Glomerular visceral epithelial cell (primary cell): ENCODE results near the gene SNAPC2.
"Not testable (repeated sequence)": the region's sequence is repeated elsewhere in the genome, so short reads cannot be mapped to it uniquely, and the experiment has no call there.

ENCODE experiments used
- DNase-seq: peaks from one replicate; pipeline ENCODE4 v3.0.0-alpha.2; 2016; ENCODE audit errors: extremely low spot score

Gene SNAPC2

DNA sequence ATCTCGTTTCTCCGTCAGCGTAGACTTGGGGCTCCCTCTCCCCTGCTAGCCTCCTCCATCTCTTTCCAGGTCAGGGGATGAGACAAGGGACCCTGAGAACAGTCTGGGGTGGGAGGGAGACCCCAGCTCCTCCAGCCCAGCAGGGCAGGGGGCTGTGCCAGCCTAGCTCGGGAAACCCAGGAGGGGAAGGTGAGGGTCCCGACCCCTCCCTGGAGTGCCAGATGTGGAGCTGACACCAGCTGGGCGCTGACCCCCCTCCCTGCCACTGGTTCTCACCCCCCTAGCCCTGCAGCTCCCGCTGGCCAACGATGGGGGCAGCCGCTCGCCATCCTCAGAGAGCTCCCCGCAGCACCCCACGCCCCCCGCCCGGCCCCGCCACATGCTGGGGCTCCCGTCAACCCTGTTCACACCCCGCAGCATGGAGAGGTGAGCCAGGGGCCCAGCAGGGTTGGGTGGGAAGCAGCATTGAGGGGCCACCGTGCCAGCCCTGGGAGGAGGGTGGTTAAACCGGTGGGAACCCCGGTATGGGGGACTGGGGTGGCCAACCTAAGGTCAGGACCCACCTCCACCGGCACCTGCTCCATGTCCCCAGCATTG lies 10.6 kb upstream of the SNAPC2 start:
- DNase-seq = no peak

DNA sequence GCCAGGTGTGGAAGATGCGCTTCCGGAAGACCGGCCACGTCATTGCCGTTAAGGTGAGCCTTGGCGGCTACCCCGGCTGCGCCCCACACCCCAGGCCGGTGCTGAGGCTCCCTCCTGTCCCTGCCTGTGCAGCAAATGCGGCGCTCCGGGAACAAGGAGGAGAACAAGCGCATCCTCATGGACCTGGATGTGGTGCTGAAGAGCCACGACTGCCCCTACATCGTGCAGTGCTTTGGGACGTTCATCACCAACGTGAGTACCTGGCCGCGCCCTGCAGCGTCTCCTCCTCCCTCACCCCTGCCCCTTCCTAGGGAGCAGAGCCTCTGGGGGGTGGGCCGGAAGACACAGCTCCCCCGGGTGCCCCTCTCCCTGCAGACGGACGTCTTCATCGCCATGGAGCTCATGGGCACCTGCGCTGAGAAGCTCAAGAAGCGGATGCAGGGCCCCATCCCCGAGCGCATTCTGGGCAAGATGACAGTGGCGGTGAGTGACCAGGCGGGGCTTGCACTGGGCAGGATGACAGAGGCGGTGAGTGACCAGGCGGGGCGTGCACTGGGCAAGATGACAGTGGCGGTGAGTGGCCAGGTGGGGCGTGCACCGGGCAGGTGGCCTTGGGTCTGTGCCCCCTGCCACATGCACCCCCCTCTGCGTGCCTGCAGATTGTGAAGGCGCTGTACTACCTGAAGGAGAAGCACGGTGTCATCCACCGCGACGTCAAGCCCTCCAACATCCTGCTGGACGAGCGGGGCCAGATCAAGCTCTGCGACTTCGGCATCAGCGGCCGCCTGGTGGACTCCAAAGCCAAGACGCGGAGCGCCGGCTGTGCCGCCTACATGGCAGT lies 9.6 kb upstream of the SNAPC2 start:
- no peak for DNase-seq

DNA sequence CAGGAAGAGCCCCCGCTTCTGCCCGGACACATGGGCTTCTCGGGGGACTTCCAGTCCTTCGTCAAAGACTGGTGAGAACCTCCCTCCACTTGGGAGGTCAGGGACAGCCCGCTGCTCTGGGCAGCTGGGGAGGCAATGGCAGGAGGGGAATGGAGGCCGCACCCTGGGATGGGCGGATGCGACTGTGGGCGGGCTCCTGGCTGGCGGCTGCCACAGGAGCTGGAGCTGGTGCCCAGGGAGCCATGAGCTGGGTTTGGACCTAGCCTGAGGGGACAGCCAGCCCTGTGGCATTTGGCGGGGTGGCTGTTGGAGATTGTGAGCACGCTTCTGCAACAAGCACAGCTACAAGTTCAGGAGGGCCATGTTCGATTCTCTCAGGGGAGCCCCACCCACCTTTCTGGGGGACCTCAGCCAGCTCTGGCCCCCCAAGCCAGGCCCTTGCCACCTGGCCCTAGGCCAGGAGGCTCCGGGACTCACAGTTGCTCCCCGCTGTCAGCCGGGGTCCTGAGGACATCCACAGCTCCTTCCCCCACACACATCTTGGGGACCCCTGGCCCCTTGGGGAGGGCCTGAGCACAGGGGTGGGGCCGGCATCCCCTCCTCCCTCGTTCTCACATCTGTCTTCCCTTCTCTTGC lies 8.5 kb upstream of the SNAPC2 start:
- no peak for DNase-seq

DNA sequence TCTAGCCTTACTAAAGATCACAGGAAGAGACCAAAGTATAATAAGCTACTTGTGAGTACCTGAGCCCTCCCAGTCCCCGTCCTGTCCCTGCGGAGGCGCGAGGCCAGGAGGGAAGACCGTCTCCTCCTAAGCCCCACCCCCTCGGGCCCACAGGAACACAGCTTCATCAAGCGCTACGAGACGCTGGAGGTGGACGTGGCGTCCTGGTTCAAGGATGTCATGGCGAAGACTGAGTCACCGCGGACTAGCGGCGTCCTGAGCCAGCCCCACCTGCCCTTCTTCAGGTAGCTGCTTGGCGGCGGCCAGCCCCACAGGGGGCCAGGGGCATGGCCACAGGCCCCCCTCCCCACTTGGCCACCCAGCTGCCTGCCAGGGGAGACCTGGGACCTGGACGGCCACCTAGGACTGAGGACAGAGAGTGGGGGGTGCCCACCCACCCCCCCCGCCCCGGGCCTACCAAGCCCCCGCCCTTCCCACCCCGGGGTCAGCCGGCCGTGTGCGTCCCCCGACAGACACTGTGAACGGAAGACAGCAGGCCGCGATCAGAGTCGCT lies 7.9 kb upstream of the SNAPC2 start:
- no peak for DNase-seq

DNA sequence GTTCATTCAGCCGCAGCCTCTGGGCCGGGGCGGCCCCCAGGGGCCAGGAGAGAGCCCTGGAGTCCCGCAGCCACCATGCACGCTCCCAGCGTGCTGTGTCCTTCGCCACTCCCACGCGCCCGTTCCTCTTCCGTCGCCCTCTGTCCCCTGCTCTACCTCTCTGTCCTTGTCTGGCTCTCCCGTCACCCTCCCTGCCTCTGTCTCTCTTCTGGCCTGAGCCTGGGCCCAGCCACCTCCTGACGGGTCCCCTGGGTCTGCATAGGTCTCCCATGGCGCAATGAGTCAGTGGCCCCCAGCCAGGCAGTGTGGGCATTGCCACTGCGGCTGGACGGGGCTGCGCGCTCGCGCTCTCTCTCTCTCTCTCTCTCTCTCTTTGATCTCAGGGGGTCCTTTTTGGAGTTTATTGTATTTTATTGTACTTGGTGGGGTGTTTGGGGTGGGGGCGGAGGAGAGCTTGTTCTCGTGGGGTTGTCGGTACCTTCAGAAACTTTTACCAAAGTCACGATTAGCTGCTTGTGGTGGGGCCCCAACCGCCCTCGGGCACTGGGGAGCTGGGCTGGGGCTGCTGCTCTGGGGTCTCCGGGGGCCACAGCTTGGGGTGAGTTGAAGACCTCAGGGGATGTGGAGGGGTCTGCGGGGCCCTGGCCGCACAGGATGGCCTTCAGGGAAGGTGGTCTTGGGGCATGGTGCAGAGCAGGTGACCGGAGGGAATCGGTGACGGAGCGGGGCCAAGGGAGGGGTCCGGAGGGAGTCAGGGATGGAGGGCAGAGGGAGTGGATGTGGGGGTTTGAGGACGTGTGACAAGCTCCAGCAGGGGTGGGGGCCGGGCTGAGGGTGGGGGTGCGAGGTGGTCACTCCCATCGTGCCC lies 7.2 kb upstream of the SNAPC2 start:
- DNase-seq = no peak

DNA sequence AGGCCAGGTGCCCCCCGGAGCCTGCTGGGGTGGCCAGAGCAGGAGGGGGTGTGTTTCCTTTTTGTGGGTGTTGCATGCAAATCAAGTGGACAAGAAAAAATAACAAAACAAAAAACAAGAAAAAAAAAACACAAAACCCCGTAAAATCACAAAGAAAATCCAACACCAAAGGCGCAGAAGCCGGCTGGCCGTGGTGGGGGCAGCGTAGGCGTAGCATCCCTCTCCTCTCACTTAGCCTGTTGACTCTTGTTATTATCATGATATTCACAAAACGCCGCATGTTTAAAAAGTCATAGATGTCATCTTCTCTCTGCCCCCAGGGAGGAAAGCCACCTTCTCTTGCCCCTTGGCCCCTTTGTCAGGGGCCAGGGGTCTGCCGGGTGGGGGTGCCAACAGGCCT lies 6.5 kb upstream of the SNAPC2 start:
- no peak for DNase-seq

DNA sequence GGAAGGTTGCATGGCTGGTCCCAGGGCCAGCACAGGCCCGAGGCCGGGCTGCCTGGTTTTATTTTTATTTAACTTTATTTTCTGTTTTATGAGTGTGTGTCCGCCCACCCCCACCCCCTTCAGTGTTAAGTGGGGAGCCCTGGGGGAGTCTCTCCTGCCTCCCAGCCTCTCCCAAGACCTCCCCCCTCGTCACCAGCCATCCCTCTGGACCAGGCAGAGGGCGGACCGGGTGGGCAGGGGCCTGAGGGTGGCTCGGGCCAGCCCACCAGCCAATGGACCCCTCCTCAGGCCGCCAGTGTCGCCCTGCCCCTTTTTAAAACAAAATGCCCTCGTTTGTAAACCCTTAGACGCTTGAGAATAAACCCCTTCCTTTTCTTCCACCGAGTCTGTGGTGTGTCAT lies 6.0 kb upstream of the SNAPC2 start:
- DNase-seq = no peak

DNA sequence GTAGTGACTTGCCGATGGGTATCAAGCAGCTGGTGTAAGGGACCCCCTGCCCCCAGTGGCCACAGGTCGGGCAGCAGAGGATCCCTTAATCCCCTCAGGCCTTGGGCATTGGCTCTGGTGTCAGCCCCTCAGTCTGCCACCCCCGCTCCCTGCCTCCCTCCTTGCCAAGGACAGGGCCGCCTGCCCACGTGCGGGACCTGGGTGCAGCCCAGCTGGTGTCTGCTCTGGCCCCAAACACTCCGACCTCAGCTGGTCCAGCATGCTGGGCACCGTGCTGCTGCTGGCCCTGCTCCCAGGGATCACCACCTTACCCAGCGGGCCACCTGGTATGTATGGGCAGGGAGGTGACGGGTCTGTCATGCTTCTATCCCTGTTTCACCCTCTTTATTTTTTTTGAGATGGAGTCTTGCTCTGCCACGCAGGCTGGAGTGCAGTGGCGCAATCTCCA lies 5.5 kb upstream of the SNAPC2 start, which contains the start of gene TGFBR3L:
TGFBR3L (plus strand) TSS at position 233 of the 448 bp plus-strand sequence.
- DNase-seq = no peak

DNA sequence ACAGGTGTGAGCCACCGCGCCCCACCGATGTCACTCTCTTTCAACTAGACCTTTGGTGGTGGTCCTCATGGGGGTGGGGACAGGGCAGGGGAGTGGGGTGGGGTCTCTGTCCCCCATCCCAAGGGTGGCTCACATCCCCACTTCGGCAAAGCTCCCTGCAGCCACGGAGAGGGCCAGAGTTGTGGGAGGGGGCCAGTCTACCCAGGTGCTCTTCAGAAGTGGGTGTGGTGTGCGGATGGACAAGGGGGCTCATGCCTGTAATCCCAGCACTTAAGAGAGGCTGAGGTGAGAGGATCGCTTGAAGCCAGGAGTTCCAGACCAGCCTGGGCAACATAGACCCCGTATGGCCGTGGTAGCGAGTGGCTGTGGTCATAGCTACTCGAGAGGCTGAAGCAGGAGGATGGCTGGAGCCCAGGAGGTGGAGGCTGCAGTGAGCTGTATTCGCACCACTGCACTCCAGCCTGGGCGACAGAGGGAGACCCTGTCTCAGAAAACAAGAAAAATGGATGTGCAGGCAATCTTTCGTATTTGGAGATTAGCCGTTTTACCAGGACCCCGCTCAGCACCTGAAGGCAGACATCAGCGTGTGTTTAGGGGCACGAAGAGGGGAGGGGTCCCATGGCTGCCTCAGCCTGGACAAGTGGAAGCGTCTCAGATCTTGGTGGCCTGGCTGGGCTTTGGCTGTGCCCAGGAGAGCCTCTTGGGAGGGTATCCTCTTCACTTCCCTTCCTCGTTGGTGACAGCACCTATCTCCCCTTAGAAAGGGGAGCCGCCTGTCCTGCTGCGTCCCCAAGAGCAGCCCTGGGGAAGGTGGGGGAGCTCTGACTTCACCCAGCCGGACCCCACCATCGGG lies 4.7 kb upstream of the SNAPC2 start:
- DNase-seq = no peak

DNA sequence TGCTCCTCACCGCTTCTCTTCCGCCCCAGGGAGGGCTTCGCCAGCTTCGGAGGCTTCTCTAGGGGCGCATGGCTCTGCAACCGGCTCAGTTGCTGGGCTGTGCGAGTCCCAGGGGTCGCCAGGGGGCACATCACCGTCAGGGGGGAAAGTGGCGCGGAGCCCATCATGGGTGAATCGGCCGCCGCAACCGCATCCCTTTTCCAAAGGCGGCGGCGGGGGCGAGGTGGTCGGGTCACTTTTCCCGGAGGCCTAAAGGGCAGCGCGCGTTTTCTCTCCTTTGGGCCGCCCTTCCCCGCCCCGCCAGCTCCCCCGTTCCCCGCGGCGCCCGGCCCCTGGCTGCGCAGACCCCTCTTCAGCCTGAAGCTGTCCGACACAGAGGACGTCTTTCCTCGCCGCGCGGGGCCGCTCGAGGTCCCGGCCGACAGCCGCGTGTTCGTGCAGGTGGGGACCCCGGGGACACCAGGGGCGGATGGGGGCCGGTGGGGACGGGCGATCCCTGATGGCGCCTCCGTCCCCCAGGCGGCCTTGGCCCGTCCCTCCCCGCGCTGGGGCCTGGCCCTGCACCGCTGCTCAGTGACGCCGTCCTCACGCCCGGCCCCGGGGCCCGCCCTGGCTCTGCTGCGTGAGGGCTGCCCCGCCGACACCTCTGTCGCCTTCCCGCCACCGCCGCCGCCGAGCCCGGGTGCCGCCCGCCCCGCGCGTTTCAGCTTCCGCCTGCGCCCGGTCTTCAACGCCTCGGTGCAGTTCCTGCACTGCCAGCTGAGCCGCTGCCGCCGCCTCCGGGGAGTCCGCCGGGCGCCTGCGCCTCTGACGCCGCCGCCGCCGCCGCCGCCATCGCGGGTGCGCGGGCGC lies 3.8 kb upstream of the SNAPC2 start:
- DNase-seq = no peak

DNA sequence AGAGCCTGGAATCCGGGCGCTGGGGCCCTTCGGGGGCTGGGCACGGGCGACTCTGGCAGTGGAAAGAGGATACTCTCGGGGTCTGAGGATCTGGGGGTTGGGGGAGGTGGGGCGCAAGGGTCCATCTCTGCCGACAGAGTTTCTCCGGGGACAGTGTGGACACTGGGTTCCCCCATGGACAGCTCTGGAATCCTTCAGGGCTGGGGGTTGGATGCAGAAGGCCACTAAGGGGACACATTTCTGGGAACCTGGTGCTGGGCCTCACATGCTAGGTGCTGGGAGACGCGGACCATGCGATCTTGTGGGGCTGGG lies 3.2 kb upstream of the SNAPC2 start:
- DNase-seq = no peak

DNA sequence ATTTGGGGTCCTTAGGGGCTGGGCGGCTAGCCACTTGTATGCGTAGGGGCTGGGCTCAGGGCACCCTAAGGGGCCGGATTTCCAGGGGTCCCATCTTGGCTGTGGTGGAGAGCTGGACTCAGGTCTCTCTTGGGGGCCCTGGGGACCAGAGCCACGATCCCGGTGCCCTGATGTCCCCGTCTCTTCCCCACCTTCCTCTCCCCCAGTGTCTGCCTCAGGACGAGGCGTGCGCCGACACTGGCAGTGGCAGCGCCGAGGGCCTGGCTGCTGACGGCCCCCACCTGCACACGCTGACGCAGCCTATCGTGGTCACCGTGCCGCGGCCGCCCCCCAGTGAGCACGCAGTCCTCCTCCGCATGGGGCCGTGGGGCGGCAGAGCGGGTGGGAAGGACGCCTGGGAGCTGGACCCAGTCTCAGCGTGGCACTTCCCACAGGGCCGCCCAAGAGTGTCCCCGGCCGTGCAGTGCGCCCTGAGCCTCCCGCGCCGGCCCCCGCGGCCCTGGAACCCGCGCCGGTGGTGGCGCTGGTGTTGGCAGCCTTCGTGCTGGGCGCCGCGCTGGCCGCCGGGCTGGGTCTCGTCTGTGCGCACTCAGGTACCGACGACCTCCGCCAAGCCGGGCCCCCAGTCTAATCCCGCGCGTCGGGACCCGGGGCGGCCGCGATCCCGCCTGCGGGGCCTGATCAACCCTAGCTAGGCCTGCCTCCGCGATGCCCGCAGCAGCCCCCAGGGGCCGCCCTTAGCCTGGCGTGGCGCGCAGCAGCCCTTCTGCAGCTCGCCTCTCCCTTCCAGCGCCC lies 2.7 kb upstream of the SNAPC2 start:
- peak; percentile 39 for DNase-seq

DNA sequence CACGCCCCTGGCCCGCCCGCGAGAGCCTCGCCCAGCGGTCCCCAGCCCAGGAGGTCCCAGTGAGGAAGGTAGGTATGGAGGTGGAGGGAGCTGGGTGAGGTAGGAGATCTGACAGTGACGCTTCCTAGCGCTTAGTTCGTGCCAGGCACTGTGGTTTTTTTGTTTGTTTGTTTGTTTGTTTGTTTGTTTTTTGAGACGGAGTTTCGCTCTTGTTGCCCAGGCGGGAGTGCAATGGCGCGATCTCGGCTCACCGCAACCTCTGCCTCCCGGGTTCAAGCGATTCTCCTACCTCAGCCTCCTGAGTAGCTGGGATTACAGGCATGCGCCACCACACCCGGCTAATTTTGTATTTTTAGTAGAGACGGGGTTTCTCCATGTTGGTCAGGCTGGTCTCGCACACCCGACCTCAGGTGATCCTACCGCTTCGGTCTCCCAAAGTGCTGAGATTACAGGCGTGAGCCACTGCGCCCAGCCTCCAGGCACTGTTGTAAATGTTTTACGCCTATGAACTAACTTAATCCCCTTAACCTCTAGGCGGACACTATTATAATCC lies 2.0 kb upstream of the SNAPC2 start:
- not testable (repeated sequence) for DNase-seq

DNA sequence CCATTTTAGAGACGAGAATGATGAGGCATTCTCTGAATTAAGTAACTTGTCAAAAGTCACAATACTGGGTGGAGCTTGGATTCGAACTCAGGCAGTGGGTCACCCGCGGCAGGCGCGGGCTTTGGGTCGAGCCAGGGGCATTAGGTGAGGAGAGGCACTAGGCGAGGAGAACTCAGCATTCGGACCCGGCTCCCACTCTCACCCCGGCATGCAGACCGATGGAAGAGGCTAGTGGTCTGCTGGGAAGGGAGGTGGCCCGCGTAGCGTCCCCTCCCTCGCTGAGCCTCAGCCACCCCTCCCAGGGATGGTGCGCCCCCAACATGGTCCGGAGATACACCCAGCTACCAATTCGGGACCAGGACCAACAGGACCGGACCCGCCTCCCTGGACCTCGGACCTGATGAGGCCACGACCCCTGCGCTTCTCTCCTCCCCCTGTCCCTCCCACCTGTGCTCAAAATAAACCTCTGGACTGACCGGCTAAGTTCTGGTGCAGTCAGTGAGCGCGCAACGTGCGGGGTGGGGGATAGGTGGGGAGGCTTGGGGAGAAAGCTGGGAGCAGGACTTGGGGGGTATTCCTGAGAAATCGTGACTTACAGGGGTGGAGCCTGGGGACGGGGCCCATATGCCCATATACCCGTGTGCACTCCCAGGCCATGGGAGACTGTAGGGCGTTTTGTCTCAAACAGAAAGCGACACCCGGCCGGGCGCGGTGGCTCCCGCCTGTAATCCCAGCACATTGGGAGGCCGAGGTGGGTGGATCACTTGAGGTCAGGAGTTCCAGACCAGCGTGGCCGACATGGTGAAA lies 1.3 kb upstream of the SNAPC2 start:
- DNase-seq = no peak

DNA sequence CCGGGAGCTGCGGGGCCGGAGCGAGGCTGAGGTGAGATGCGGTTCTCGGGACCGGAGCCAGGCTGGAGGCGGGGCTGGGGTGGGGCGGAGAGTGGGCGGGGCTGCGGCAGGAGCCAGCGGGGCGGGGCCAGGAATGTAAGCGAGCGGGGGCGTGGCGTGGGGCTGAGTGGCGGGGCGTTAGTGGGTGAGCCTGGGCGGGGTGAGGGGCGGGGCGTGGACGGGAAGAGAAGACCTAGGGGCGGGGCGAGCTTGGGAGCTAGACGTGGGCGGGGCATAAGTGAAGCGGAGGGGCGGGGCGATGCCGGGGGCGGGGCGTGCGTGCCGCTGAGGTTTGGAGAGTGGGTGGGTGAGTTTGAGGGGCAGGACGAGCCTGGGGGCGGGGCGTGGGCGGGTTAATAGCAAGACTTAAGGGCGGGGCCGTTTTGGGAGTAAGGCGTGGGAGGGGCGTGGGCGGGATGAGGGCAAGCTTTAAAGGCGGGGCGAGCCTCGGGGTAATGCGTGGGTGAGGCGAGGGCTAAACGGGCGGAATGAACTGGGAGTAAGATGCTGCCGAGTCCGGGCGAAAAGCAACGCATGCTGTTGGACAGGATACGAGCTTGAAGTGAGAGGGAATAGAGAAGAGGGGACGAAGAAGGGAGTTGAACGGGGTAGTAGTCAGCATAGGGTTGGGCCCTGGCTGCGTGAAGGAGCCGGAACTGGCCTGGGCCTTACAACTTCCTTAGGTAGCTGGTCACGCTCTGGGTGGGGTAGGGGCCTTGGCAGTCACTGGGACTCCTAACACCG lies 572 bp downstream of the SNAPC2 start:
- DNase-seq = peak; percentile 99

DNA sequence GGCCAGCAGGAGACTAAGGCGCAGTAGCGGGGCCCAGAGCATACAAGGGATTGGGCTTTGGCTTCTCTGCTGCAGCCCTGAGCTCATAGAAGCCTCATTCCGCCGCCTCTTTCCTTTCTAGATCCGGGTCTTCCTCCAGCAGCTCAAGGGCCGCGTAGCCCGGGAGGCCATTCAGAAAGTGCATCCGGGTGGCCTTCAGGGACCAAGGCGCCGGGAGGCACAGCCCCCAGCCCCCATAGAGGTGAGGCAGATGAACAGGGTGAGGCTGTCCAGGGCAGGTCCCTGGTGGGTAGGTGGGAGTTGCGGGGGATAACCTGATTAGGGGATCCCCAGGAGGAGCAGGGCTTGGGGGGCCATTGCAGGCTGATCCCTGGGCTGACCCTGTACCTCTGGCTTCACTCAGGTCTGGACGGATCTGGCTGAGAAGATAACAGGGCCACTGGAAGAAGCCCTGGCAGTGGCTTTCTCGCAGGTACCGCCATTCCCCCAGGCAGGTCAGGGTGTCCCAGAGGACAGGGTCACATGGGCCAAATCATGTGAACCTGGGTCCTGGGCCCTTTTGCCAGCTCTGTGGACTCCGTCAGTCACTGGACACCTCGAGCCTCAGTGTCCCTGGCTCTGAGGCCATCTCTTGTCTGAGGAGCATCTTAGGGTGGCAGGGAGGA lies 1.3 kb downstream of the SNAPC2 start:
- DNase-seq = no peak
